GM19025 (cell line): ENCODE results near the gene KRTAP10-12.

Source experiments
- ATAC-seq: cut with Tn5 transposase; IDR thresholded peaks from one replicate; pipeline ENCODE4 v1.9.1; 2021; ENCODE audit warnings: mild to moderate bottlenecking, low read depth, moderate library complexity; ENCODE audit not compliant: unreplicated experiment

The KRTAP10-12 gene

GRCh38 chr21:44696572-44696971 is 400 bp upstream of the KRTAP10-12 start:
- ATAC-seq: no peak

DNA sequence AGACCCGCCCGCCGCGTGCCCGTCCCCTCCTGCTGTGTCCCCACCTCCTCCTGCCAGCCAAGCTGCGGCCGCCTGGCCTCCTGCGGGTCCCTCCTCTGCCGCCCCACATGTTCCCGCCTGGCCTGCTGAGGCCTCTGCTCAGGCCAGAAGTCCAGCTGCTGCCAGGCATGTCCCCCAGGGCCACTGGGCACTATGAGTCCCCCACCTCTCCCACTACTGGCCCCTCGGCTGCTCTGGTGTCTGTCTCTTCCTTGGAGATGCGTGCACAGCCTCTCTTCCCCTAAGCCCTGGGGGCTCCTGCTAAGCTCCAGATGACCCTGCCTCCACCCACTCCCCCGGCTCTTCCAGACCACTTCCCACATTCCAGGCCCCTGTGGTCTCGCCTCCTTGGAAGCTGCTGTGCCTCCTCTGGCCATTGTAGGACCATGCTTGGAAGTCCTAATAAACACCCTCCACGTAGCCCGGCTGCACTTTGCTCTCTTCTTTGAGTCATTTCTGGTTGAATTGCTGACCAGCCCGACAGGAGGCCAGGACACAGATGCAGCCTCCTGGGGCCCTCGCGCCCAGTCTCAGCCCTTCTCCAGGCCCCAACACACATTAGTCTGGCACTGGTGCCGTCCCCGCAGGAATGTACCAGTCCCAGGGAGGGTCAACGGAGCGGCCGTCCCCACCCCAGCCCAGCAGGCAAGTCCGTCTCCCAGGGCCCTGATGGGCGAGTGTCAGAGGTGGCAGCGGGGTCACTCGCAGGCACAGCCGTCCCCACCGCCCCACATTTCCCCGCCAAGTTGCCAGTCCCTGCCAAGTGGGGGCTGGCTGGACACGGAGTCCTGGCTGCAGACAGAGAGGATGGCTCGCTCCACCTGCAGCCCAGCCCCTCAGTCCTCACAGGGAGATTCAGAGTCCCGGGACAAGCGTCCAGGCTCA is 1.1 kb downstream of the KRTAP10-12 start:
- no peak for ATAC-seq

GRCh38 chr21:44699502-44700001 is 2.6 kb downstream of the KRTAP10-12 start:
- no peak for ATAC-seq

DNA sequence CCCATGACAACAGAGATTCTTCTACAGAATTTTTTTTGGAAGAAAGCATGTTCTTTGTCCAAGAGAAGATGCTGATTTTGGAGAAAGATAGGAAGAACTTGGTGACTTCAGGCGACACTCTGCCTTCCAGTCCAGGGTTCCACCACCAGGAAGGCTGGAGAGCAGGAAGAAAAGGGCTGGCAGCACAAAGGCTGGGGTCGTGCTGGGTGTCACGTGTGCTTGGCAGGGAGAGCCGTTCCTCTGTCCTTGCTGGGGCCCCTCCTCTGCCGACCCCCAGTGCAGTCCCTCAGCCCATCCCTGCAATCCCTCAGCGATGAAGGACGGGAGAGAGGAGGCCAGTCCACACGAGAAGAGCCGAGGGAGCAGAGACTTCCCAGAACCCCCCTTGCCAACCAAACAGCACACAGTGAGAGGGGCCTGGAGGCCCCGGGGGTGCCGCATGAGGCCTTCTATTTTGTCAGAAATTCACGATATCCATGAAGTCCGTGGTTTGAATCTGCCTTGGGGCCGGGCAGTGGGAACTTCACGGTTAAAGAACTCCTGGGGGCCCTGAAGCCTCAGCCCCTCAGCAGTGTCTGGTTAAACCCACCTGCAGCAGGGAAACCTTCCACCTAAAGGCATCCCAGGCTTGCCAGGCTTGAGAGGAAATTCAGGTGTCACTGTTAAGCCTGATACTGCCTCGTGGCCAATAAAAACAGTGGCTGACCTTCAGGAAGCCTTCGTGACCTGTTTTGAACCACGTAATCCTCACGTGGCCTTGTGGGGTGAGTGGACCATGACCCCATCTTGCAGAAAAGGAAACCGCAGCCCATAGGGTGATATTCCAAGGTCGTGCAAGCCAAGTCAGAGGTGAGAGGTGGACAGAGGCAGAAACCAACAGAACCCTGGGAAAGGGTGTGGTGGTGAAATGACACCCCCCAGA is 3.4 kb downstream of the KRTAP10-12 start:
- no peak for ATAC-seq

DNA sequence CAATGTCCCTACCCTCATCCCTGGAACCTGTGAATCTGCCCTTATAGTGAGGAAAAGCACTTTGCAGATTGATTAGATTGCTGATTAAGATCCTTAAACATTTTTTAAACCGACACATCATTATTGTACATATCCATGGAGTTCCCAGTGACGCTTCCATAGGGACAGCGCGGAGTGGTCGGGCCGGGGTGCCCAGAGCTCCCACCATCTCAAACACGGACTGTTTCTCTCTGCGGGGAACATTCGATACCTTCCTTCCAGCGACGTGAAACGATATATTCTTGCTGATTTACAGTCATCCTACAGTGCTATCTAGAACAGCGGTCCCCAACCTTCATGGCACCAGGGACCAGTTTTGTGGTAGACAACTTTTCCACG is 4.0 kb downstream of the KRTAP10-12 start:
- no peak for ATAC-seq

- no peak for ATAC-seq
Measured at GRCh38 chr21:44701541-44701940, 4.6 kb downstream of the KRTAP10-12 start.

DNA sequence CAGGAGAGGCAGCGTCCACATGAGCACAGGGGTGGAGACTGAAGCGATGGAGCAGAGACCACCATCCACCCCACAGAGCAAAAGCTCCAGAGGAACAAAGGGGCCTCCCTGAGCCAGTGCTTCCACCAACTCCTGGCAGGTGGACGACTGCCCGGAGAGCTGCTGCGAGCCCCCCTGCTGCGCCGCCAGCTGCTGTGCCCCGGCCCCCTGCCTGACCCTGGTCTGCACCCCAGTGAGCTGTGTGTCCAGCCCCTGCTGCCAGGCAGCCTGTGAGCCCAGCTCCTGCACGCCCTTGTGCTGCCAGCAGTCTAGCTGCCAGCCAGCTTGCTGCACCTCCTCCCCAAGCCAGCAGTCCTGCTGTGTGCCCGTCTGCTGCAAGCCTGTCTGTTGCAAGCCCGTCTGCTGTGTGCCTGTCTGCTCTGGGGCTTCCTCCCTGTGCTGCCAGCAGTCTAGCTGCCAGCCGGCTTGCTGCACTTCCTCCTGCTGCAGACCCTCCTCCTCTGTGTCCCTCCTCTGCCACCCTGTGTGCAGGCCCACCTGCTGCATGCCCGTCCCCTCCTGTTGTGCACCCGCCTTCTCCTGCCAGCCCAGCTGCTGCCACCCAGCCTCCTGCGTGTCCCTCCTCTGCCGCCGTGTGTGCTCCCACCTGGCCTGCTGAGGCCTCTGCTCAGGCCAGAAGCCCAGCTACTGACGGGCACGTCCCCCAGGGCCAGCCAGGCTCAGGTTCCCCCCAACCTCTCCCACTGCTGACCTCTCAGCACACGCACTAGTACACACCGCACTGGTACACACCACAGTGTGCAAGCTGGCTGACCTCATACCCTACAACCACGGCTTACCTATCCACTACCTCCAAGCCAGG is 5.4 kb downstream of the KRTAP10-12 start:
- no peak for ATAC-seq

GRCh38 chr21:44702973-44703730 is 6.2 kb downstream of the KRTAP10-12 start:
- no peak for ATAC-seq

DNA sequence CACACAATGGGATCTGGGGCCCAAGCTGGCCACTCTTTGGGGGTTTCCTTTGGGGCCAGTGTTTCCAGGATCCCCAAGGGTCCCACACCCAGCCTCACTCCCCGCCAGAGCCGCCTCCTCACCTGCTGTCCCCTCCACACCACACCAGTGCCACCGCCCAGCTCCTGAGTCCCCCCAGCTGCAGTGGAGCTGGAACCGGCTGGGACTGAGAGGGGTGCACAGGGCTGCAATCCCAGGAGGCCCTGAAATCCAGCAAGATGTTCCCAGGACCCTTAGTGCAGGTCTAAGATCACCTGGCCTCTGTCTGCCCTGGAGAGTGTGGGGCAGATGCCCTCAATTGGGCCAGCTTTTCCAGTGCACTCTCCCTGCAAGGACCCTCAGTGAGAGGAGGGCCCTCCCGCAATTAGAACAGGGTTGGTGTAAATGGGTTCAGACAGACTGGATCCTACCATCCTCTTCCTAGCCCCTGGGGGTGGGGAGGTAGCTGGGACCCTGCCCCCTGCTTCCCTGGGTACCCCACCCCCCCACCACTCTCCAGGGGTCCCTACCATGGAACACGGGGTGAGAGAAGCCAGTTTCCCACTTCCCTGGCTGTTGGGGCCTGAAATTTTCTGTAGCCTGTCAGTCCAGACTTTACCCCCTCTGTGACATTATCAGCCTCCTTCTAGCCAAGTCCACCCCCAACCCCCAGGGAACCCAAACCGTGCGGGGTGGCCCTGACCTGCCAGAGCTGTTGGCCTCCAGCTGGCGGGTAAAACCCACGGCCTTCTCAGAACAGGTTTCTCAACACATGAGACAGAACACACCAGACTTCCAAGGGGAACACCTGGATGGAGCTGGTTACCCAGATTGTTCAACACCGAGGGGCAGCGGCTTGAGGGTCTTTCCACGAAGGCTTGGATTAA is 7.0 kb downstream of the KRTAP10-12 start:
- no peak for ATAC-seq

DNA sequence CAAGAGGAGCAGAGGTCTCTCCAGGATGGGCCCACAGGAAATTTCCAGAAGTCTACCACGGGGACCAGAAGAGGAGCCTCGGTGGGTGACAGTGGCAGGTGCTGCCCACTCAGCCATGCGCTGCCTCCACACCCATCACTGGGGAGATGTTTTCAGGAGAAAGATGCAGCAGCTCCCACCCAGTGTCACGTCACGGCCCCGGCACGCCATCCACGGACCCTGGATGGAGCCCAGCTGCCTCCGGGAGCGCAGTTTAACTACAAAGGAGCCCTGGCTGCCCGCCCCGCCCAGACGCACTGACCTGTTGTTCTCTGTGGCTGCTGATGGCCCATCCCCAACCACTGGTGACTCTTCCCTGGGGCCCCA is 7.6 kb downstream of the KRTAP10-12 start:
- ATAC-seq: no peak

DNA sequence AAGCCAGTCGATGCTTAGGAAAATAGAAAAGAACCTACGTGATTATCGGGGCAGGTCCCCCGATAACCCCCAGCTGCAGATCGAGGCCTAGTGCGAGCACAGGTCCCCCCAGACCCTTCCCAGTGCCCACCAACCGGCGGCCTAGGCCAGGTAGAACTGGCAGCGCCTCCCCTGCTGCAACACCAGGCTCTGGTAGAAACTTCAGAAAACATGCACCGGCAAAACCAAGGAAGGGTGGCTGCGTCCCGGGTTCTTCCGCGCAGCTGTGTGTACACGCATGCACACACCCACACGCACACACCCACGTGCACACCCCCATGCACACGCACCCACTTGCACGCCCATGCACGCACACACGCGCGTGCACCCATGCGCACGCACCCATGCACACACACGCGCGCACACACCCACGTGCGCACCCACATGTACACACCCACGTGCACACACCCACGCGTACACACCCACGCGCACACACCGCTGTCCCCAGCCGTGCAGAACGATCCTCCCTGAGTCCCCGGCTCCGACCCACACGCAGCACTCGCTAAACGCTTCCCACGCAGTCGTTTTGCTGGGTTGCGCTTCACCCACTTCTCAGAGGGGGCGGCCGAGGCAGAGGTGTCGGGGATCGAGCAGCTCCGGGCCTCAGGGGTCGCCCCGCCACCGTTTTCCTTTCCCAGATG is 9.2 kb downstream of the KRTAP10-12 start:
- no peak for ATAC-seq

DNA sequence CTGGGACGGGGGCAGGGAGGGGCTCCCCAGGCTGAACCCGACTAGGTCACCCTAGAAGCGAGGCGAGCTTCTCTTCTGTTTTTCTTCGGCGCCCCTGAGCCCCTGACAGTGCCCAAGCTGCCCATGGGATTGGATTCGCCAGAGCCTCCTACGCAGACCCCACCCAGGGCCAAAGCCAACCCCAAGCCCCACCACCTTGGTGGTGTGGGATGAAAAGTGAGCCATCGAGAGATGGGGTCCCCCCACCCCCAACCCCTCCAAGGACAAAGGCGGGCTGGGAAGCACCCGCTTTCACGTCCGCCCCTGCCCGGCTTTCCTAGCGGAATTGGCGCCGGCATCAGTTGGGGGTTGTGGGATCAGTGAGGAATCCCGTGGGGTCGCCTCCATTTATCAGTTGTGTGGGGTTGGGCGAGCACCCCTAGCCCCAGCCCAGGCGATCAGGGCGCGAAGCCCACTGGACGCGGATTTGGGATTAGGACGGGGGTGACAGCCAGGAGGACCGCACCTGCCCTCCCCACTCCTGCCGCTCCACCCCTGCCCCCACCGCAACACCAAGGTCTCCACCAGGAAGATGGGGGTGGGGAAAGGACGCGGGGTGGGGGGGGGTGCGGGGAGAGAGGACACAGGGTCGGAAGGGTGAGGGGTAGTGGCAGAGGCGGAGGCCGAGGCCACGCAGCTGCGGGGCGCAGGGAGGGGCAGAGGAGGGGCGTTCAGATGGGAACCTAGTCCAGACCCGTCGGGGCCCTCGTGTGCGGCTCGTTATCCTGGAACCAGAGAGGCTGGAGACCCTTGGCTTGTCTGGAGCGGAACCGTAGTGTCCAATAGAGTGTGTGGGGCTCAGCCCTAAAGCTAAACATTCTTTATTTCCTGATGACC is 10.0 kb downstream of the KRTAP10-12 start:
- no peak for ATAC-seq

- no peak for ATAC-seq
Measured at GRCh38 chr21:44708213-44708865, 11.4 kb downstream of the KRTAP10-12 start.

GRCh38 chr21:44708866-44709425 is 12.0 kb downstream of the KRTAP10-12 start:
- no peak for ATAC-seq

DNA sequence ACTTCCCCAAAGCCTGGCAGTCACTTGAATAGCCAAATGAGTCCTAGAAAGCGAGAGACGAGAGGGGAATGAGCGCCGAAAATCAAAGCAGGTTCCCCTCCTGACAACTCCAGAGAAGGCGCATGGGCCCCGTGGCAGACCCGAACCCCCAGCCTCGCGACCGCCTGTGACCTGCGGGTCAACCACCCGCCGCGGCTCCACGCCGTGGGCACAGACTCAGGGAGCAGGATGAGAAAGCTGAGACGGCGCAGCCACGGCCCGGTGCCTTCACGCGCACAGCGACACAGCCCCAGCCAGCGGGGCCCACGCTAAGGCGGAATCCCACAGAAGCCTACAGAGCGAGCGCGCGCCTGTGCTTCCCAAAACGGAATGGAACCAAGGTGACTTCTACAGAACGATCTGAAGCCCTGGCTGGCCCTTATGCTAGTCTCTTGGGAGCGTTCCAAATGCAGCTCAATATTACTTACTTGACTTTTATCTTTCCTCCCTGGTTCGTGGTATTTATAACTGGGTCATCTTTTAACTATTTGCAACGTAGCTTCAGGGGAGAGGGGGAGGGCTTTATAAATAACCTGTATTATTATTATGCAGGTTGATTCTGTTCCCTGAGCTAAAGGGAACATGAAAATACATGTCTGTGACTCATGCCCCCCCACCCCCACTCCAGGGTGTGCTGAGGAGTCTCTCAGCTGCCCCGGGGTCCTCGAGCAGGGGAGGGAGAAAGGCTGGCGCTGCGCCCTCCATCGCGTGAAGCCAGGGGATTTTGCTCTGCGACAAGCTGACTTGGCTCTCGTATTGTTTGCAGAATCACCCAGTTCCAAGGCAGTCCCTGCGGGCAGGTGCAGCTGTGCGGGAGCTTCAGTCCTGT is 12.7 kb downstream of the KRTAP10-12 start:
- ATAC-seq: no peak
